Measurements from ENCODE around the gene RIPOR3. TPM values are rescaled to one million over a fixed set of nuclear protein-coding genes. Genes with fewer than 3 reads are reported as not detected.

RIPOR3 gene
- total and polyA plus RNA-seq, 9 of the 15 experiments (the other 6 are each of a cell fraction or from before 2014, with no cell fraction given): 3.3 to 62.7 (median 21.4) TPM

GRCh38 chr20:50668798-50669197, 22.5 kb downstream of the RIPOR3 start (continued):
- TF ChIP-seq, protein P1, sequence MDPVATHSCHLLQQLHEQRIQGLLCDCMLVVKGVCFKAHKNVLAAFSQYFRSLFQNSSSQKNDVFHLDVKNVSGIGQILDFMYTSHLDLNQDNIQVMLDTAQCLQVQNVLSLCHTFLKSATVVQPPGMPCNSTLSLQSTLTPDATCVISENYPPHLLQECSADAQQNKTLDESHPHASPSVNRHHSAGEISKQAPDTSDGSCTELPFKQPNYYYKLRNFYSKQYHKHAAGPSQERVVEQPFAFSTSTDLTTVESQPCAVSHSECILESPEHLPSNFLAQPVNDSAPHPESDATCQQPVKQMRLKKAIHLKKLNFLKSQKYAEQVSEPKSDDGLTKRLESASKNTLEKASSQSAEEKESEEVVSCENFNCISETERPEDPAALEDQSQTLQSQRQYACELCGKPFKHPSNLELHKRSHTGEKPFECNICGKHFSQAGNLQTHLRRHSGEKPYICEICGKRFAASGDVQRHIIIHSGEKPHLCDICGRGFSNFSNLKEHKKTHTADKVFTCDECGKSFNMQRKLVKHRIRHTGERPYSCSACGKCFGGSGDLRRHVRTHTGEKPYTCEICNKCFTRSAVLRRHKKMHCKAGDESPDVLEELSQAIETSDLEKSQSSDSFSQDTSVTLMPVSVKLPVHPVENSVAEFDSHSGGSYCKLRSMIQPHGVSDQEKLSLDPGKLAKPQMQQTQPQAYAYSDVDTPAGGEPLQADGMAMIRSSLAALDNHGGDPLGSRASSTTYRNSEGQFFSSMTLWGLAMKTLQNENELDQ (CRISPR knock-in tag; IDR thresholded peaks at IDR 0.05; ENCODE audit: borderline replicate concordance): no peak
- TF ChIP-seq RBM14 (IDR thresholded peaks at IDR 0.05; ENCODE audit: borderline replicate concordance, insufficient read depth, low read depth, low read length): no peak

DNA sequence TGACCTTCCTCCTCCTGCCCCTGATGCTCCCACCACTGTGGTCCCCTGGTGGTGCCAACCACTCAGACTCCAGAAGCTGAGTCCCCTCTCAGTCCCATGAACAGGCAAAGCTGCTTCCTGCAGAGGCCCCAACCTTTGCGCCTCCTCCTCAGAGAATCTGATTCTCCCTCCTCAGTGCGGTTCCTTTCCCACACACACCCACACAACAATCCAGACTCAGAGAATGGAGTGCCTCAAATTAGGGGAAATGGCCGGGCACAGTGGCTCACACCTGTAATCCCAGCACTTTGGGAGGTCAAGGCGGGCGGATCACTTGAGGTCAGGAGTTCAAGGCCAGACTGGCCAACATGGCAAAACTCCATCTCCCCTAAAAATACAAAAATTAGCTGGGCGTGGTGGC, 23.0 kb downstream of the RIPOR3 start:
- Histone ChIP-seq H3K36me3 (ENCODE audit: control insufficient read depth, insufficient read depth, low read length) (peaks cover 28% of the 10 kb centered on the region; the same call in 2 of the 3 replicates), H3K4me3 (no peak overlapping the region), H2AFZ (ENCODE audit: low read depth, low read length) (no peak overlapping the region), H3K79me2 (ENCODE audit: control insufficient read depth, insufficient read depth, low read length) (peaks cover 87% of the 10 kb centered on the region), H3K4me2 (ENCODE audit: insufficient read depth, low read length) (no peak overlapping the region; the same call in 1 of the 2 replicates), H3K9ac (ENCODE audit: insufficient read depth in 1 of 2, low read depth in 2 of 2, low read length in 2 of 2) (peak overlapping the region in 1 of 2 experiments; percentile 61; a peak in 1 of 4 replicates), H3K27ac (ENCODE audit: extremely low read depth, low read depth, low read length) (no peak overlapping the region), H3K27me3 (ENCODE audit: control insufficient read depth in 2 of 2, insufficient read depth in 2 of 2, low read length in 2 of 2) (no peaks in the 10 kb centered on the region; a peak in 1 of 5 replicates), H3K9me1 (ENCODE audit: control insufficient read depth, insufficient read depth, low read length) (peaks cover 13% of the 10 kb centered on the region), H3K4me1 (replicated peaks in 1 of 2; ENCODE audit: control insufficient read depth in 2 of 2, insufficient read depth in 2 of 2, low read length in 2 of 2) (peaks cover 39 to 46% of the 10 kb centered on the region in 2 experiments), H4K20me1 (replicated peaks; ENCODE audit: control insufficient read depth, insufficient read depth, low read length) (peaks cover 42% of the 10 kb centered on the region; the same call in 1 of the 2 replicates), H3K9me3 (replicated peaks; ENCODE audit: control insufficient read depth, insufficient read depth, low read depth, low read length) (no peaks in the 10 kb centered on the region)
- 78% methylated on average over 6 of the region's 6 CpGs for WGBS (ENCODE audit: insufficient coverage, low coverage, missing lambda C conversion rate)
- DNase-seq (ENCODE audit: extremely low read depth in 1 of 4, low spot score in 3 of 4): peak in 1 of 4 experiments; percentile 12
- POLR2A ChIA-PET: interaction anchor here (0.7 to 2.9 kb wide), 3 partner anchors 22 to 71 kb away, joined by 3 to 12 read pairs (median 4); partner anchors contain the start of gene RIPOR3
- CTCF ChIA-PET (ENCODE audit: low intra/inter-chr PET ratio): no interaction called here
- in situ Hi-C loops (cut with MboI): no loop called here
- intact Hi-C loops (cut with micrococcal nuclease): no loop called here
- no peak for FAIRE-seq
- no peak for TF ChIP-seq ETV1 (tag; conservative IDR thresholded peaks at IDR 0.05; ENCODE audit: low read depth)
- TF ChIP-seq HDAC6 (IDR thresholded peaks at IDR 0.05; ENCODE audit: low read depth, low read length): no peak
- TF ChIP-seq, protein P2, sequence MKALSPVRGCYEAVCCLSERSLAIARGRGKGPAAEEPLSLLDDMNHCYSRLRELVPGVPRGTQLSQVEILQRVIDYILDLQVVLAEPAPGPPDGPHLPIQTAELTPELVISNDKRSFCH (CRISPR knock-in tag; IDR thresholded peaks at IDR 0.05): no peak
- TF ChIP-seq, protein P2 (tag; IDR thresholded peaks at IDR 0.05): no peak
- TF ChIP-seq E2F8 (IDR thresholded peaks at IDR 0.05; ENCODE audit: low read depth, partially characterized antibody): no peak
- peak; percentile 43; the same call in 1 of the 2 replicates for TF ChIP-seq EGR1 (conservative IDR thresholded peaks at IDR 0.05)
- no peak for TF ChIP-seq RCOR1 (IDR thresholded peaks at IDR 0.05; ENCODE audit: borderline replicate concordance in 1 of 2, low read depth in 2 of 2, low read length in 2 of 2)
- no peak for TF ChIP-seq GABPB1 (CRISPR knock-in tag; IDR thresholded peaks at IDR 0.05)
- peak; percentile 54; the same call in 1 of the 2 replicates for TF ChIP-seq ZBTB33 (CRISPR knock-in tag; IDR thresholded peaks at IDR 0.05)
- BruUV-seq (replicated peaks): no TSS peak
- ATAC-seq: no peak

Data from K562 (cell line).